OCI-LY1 (cell line): ENCODE results near the gene RAX2.

Source experiments
- H2AFZ ChIP-seq: fragments of 200-600 bp; sonication (generic), shearing (Covaris generic); 2 replicates; pipeline ENCODE4 v1.6.0; 2014; ENCODE audit warnings: antibody characterized with exemption, mild to moderate bottlenecking, low read length
- H3F3A ChIP-seq: fragments of 200-600 bp; sonication (generic), shearing (Covaris generic); 2 replicates; pipeline ENCODE4 v1.6.0; 2014; ENCODE audit warnings: mild to moderate bottlenecking, antibody characterized with exemption, low read length, moderate library complexity; ENCODE audit not compliant: insufficient read depth
- H3K27ac ChIP-seq: fragments of 200-600 bp; sonication (generic); 2 replicates; pipeline ENCODE4 v1.5.1; 2014; ENCODE audit warnings: low read length, mixed run types, mild to moderate bottlenecking, low read depth; ENCODE audit not compliant: poor library complexity, severe bottlenecking
- H3K27me3 ChIP-seq: fragments of 200-600 bp; sonication (generic); 2 replicates; pipeline ENCODE4 v1.6.0; 2014; ENCODE audit warnings: antibody characterized with exemption, mild to moderate bottlenecking, low read length, moderate library complexity; ENCODE audit not compliant: insufficient read depth
- H3K36me3 ChIP-seq: fragments of 200-600 bp; sonication (generic); 2 replicates; pipeline ENCODE4 v1.6.1; 2014; ENCODE audit warnings: mild to moderate bottlenecking, antibody characterized with exemption, low read length, moderate library complexity, mixed read lengths; ENCODE audit not compliant: insufficient read depth
- H3K4me1 ChIP-seq: fragments of 200-600 bp; sonication (generic); 2 replicates; pipeline ENCODE4 v1.5.1; 2014; ENCODE audit warnings: mild to moderate bottlenecking, low read length, moderate library complexity; ENCODE audit not compliant: insufficient read depth, severe bottlenecking
- H3K4me2 ChIP-seq: fragments of 200-600 bp; sonication (generic), shearing (Covaris generic); 2 replicates; pipeline ENCODE4 v1.6.1; 2014; ENCODE audit warnings: low read length
- H3K4me3 ChIP-seq: fragments of 200-600 bp; sonication (generic); 2 replicates; pipeline ENCODE4 v1.5.1; 2014; ENCODE audit warnings: low read length, low read depth, mild to moderate bottlenecking, mixed read lengths; ENCODE audit not compliant: poor library complexity, severe bottlenecking
- H3K79me2 ChIP-seq: fragments of 200-600 bp; shearing (Covaris generic); 2 replicates; pipeline ENCODE4 v1.6.1; 2016; ENCODE audit warnings: mixed run types, low read length, mixed read lengths; ENCODE audit not compliant: insufficient read depth
- H3K9ac ChIP-seq: fragments of 200-600 bp; sonication (generic), shearing (Covaris generic); 2 replicates; pipeline ENCODE4 v1.6.1; 2014; ENCODE audit warnings: mild to moderate bottlenecking, low read length, mixed read lengths
- H3K9me2 ChIP-seq: fragments of 200-600 bp; sonication (generic), shearing (Covaris generic); 2 replicates; pipeline ENCODE4 v1.6.1; 2014; ENCODE audit warnings: low read depth, mild to moderate bottlenecking, low read length, mixed read lengths
- H3K9me3 ChIP-seq: fragments of 200-600 bp; shearing (Covaris generic); 2 replicates; pipeline ENCODE4 v1.6.1; 2014; ENCODE audit warnings: low read length, mixed read lengths
- H4K20me1 ChIP-seq: fragments of 200-600 bp; sonication (generic), shearing (Covaris generic); 2 replicates; pipeline ENCODE4 v1.6.0; 2016; ENCODE audit warnings: mild to moderate bottlenecking, low read length; ENCODE audit not compliant: insufficient read depth
- EZH2 ChIP-seq: fragments of 200-600 bp; sonication (generic), shearing (Covaris generic); IDR thresholded peaks from 2 replicates; pipeline ENCODE4 v1.8.0; 2017; ENCODE audit warnings: borderline replicate concordance, mixed run types, mild to moderate bottlenecking, antibody characterized with exemption, low read length, moderate library complexity, mixed read lengths
- TF ChIP-seq, protein P1 (sequence below): fragments of 200-600 bp; sonication (generic), shearing (Covaris generic); IDR thresholded peaks from 2 replicates; pipeline ENCODE4 v1.5.1; 2017; ENCODE audit warnings: mild to moderate bottlenecking, antibody characterized with exemption, low read length, moderate library complexity, mixed read lengths

The RAX2 gene

DNA sequence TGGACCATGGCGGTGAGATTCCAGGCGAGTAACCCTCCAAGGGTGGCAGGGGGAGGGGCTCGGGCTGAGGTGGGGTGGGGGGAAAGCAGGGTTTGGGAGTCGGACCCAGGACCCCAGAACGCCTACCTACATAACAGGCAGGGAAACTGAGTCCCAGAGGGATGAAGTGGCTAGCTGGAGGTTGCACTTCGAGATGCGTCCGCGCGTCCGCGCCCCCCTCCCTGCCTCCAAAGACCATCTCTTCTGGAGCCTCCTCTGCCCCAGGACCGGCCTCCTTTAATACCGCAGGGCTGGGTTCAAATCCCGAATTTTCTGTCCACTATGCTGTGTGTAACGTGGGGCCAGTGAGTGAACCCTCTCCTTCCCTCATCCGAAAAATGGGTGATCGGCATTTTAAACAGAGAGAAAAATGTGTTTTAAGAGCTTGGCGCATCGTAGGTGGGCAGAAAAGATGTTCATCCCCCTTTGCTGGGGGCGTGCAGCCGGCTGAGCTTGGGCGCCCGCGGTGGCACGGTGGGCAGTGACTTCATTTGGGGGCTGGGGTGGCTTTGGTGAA, 50.1 kb downstream of the RAX2 start:
- Histone ChIP-seq H3K36me3 (no peaks in the 10 kb centered on the region), H3K9me2 (no peaks in the 10 kb centered on the region), H3K9me3 (no peaks in the 10 kb centered on the region), H3K9ac (no peak overlapping the region), H3K27ac (no peak overlapping the region), H3K27me3 (peaks cover 4% of the 10 kb centered on the region; the same call in 1 of the 2 replicates), H4K20me1 (no peaks in the 10 kb centered on the region), H2AFZ (no peak overlapping the region), H3K4me3 (no peak overlapping the region), H3F3A (no peaks in the 10 kb centered on the region), H3K79me2 (no peaks in the 10 kb centered on the region), H3K4me2 (no peak overlapping the region), H3K4me1 (peaks cover 3% of the 10 kb centered on the region)
- no peak for TF ChIP-seq EZH2
- TF ChIP-seq, protein P1, sequence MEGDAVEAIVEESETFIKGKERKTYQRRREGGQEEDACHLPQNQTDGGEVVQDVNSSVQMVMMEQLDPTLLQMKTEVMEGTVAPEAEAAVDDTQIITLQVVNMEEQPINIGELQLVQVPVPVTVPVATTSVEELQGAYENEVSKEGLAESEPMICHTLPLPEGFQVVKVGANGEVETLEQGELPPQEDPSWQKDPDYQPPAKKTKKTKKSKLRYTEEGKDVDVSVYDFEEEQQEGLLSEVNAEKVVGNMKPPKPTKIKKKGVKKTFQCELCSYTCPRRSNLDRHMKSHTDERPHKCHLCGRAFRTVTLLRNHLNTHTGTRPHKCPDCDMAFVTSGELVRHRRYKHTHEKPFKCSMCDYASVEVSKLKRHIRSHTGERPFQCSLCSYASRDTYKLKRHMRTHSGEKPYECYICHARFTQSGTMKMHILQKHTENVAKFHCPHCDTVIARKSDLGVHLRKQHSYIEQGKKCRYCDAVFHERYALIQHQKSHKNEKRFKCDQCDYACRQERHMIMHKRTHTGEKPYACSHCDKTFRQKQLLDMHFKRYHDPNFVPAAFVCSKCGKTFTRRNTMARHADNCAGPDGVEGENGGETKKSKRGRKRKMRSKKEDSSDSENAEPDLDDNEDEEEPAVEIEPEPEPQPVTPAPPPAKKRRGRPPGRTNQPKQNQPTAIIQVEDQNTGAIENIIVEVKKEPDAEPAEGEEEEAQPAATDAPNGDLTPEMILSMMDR = no peak

DNA sequence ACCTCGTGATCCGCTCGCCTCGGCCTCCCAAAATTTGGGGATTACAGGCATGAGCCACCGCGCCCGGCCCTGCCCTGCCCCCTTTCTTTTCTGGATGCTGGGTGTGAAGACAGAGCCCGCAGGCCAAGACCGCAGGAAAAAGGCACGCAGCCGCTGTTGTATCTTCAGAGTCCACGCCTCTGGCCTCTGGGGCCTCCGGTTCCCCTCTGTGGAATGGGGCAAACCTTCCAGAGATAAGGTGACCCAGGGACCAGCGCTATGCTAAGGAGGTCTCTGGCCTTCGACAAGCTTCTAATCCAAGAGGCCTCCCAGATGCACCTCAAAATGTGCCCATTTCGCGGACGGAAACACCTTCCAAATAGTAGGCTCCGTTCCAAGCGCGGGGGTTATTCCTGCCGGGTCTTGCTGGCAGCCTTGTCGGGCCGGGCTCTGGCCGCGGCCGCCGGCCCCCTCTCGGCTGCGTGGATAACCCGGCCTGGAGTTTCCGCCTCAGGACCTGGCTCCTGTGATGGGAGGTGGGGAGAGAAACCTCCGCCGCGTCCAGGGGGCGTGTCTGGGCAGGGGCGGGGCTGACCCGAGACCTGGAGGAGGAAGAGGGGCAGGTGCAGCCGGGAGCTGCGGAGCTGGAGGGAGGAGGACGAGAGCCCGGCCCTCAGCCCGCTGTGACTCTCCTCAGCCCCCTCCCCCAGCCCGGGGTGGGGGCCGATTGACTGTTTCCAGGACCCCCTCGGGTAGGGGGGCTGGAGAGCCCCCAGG, 50.7 kb downstream of the RAX2 start:
- Histone ChIP-seq H3K4me3 (no peak overlapping the region), H3K9ac (no peak overlapping the region), H3K4me1 (peaks cover 3% of the 10 kb centered on the region), H4K20me1 (no peaks in the 10 kb centered on the region), H3K9me2 (no peaks in the 10 kb centered on the region), H3K4me2 (no peak overlapping the region), H2AFZ (no peak overlapping the region), H3K27me3 (peaks cover 4% of the 10 kb centered on the region; the same call in 1 of the 2 replicates), H3K27ac (no peak overlapping the region), H3K79me2 (no peaks in the 10 kb centered on the region), H3K36me3 (no peaks in the 10 kb centered on the region), H3F3A (no peaks in the 10 kb centered on the region), H3K9me3 (no peaks in the 10 kb centered on the region)
- TF ChIP-seq, protein P1 = no peak
- no peak for TF ChIP-seq EZH2

DNA sequence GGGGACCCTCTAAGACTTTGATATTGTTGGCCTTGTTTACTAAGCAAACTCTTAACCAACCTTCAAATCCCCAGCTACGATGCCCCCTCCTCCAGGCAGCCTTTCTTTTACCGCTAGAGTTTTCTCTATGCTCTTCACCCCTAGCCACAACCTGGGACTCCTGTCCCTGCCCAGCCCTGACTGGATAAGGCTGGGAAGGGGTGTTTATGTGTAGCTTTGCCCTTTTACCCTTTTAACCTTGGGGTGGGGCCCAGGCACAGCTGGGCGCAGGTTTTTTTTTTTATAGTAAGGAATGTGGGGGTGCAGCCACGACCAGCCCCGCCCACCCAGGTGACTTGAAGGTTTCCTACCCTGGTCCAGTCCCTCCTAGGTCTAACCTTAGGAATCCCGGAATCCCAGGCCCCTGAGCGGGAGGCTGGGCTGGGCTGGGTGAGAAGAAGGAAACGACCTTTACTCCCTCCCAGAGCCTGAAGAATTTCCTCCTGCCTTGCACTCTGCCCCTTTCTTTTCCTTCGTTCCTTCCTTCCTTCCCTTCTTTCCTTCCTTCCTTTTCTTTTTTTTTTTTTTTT, 51.6 kb downstream of the RAX2 start:
- H3K9me3 ChIP-seq = no peaks in the 10 kb centered on the region
- no peaks in the 10 kb centered on the region for H3K9me2 ChIP-seq
- H4K20me1 ChIP-seq = no peaks in the 10 kb centered on the region
- H3K4me2 ChIP-seq = no peak overlapping the region
- peaks cover 3% of the 10 kb centered on the region for H3K4me1 ChIP-seq
- H2AFZ ChIP-seq = no peak overlapping the region
- no peaks in the 10 kb centered on the region; the same call in 1 of the 2 replicates for H3K27me3 ChIP-seq
- TF ChIP-seq, protein P1 = no peak
- TF ChIP-seq EZH2 = no peak
- no peaks in the 10 kb centered on the region for H3K79me2 ChIP-seq
- H3K4me3 ChIP-seq = no peak overlapping the region
- H3K9ac ChIP-seq = no peak overlapping the region
- no peak overlapping the region for H3K27ac ChIP-seq
- H3F3A ChIP-seq = no peaks in the 10 kb centered on the region
- H3K36me3 ChIP-seq = no peaks in the 10 kb centered on the region
